SU-DHL-6 (cell line): ENCODE data around the gene CYSTM1.

ENCODE experiments used
- H2AFZ ChIP-seq: fragments of 200-600 bp; sonication (generic); 2 replicates; pipeline ENCODE4 v1.6.1; 2014; ENCODE audit warnings: low read depth, mild to moderate bottlenecking, moderate library complexity, mixed read lengths, antibody characterized with exemption, low read length; ENCODE audit not compliant: severe bottlenecking
- H3F3A ChIP-seq: fragments of 200-600 bp; shearing (Covaris generic); 2 replicates; pipeline ENCODE4 v1.6.0; 2016; ENCODE audit warnings: antibody characterized with exemption, mild to moderate bottlenecking; ENCODE audit not compliant: insufficient read depth
- H3K27ac ChIP-seq: fragments of 200-600 bp; sonication (generic); 2 replicates; pipeline ENCODE4 v1.5.1; 2016; ENCODE audit warnings: low read depth, mild to moderate bottlenecking, low read length, moderate library complexity, mixed read lengths
- H3K27me3 ChIP-seq: fragments of 200-600 bp; sonication (generic), shearing (Covaris generic); 2 replicates; pipeline ENCODE4 v1.6.0; 2014; ENCODE audit warnings: mild to moderate bottlenecking, low read length
- H3K36me3 ChIP-seq: fragments of 200-600 bp; sonication (generic); 2 replicates; pipeline ENCODE4 v1.6.1; 2014; ENCODE audit warnings: mild to moderate bottlenecking, low read length, mixed read lengths
- H3K4me2 ChIP-seq: fragments of 300-600, 200-600 bp; shearing (Covaris generic), sonication (generic); 2 replicates; pipeline ENCODE4 v1.6.0; 2014; ENCODE audit warnings: low read length, low read depth, mild to moderate bottlenecking; ENCODE audit not compliant: poor library complexity, severe bottlenecking
- H3K4me3 ChIP-seq: fragments of 200-600 bp; sonication (generic); 2 replicates; pipeline ENCODE4 v1.5.1; 2014; ENCODE audit warnings: antibody characterized with exemption, low read length, mild to moderate bottlenecking, mixed read lengths; ENCODE audit not compliant: insufficient read depth, poor library complexity, severe bottlenecking
- H3K79me2 ChIP-seq: fragments of 200-600 bp; sonication (generic); 2 replicates; pipeline ENCODE4 v1.6.1; 2014; ENCODE audit warnings: mild to moderate bottlenecking, low read length, moderate library complexity; ENCODE audit not compliant: insufficient read depth
- H3K9ac ChIP-seq: fragments of 200-600 bp; sonication (generic); 2 replicates; pipeline ENCODE4 v1.7.0; 2014; ENCODE audit warnings: mild to moderate bottlenecking, low read length
- H3K9me2 ChIP-seq: fragments of 200-600 bp; sonication (generic); replicated peaks from 2 replicates; pipeline ENCODE4 v1.6.1; 2014; ENCODE audit warnings: low read length; ENCODE audit not compliant: insufficient read depth
- H3K9me3 ChIP-seq: fragments of 200-600 bp; sonication (generic); 2 replicates; pipeline ENCODE4 v1.6.1; 2014; ENCODE audit warnings: low read length, mixed read lengths; ENCODE audit not compliant: insufficient read depth
- H4K20me1 ChIP-seq: fragments of 200-600 bp; sonication (generic); 2 replicates; pipeline ENCODE4 v1.6.1; 2014; ENCODE audit warnings: low read depth, mild to moderate bottlenecking, antibody characterized with exemption, low read length, moderate library complexity, mixed read lengths
- CTCF ChIP-seq: fragments of 200-600 bp; sonication (generic); IDR thresholded peaks from one replicate; pipeline ENCODE4 v1.5.1; 2017; ENCODE audit warnings: antibody characterized with exemption, mild to moderate bottlenecking, low read length, moderate library complexity; ENCODE audit not compliant: insufficient read depth, poor library complexity, severe bottlenecking
- EZH2phosphoT487 ChIP-seq: fragments of 200-600 bp; sonication (generic), shearing (Covaris generic); conservative IDR thresholded peaks from 2 replicates; pipeline ENCODE4 v1.6.1; 2018; ENCODE audit warnings: mild to moderate bottlenecking, antibody characterized with exemption, low read length, moderate library complexity, mixed read lengths

CYSTM1 gene

GRCh38 chr5:140207250-140207964 is 32.4 kb downstream of the CYSTM1 start:
- Histone ChIP-seq H3K36me3 (no peaks in the 10 kb centered on the region), H2AFZ (no peak overlapping the region), H3K79me2 (no peaks in the 10 kb centered on the region), H3K27ac (no peak overlapping the region), H3K9me2 (no peaks in the 10 kb centered on the region), H3K9ac (no peak overlapping the region), H3K4me2 (no peak overlapping the region), H3F3A (no peaks in the 10 kb centered on the region), H3K4me3 (no peak overlapping the region), H3K27me3 (no peaks in the 10 kb centered on the region), H3K9me3 (no peaks in the 10 kb centered on the region), H4K20me1 (no peaks in the 10 kb centered on the region)
- TF ChIP-seq EZH2phosphoT487 (no peak), CTCF (no peak)

- Histone ChIP-seq H3K27ac (no peak overlapping the region), H3K27me3 (no peaks in the 10 kb centered on the region), H3K4me2 (no peak overlapping the region), H3K36me3 (no peaks in the 10 kb centered on the region), H3F3A (no peaks in the 10 kb centered on the region), H3K79me2 (no peaks in the 10 kb centered on the region), H3K9me3 (no peaks in the 10 kb centered on the region), H4K20me1 (no peaks in the 10 kb centered on the region), H2AFZ (no peak overlapping the region), H3K4me3 (no peak overlapping the region), H3K9ac (no peak overlapping the region), H3K9me2 (no peaks in the 10 kb centered on the region)
- TF ChIP-seq EZH2phosphoT487 (no peak), CTCF (no peak)
Observed at GRCh38 chr5:140208065-140208464, 33.1 kb downstream of the CYSTM1 start.

GRCh38 chr5:140213370-140213983 is 38.5 kb downstream of the CYSTM1 start:
- Histone ChIP-seq H3K4me2 (no peak overlapping the region), H3K27me3 (no peaks in the 10 kb centered on the region), H3K9ac (no peak overlapping the region), H3K9me3 (no peaks in the 10 kb centered on the region), H3K79me2 (no peaks in the 10 kb centered on the region), H3K36me3 (no peaks in the 10 kb centered on the region), H3F3A (no peaks in the 10 kb centered on the region), H2AFZ (no peak overlapping the region), H3K9me2 (no peaks in the 10 kb centered on the region), H3K4me3 (no peak overlapping the region), H4K20me1 (no peaks in the 10 kb centered on the region), H3K27ac (no peak overlapping the region)
- no peak for TF ChIP-seq EZH2phosphoT487
- no peak for TF ChIP-seq CTCF
